ENCODE results near the gene SASH1. TPM values are rescaled to one million over a fixed set of nuclear protein-coding genes. Genes with fewer than 3 reads are reported as not detected.

SASH1 gene
- total RNA-seq, 5 donors from 2014 or later (not counting 1 experiment from before 2014, with no cell fraction given): 0.26 to 5.5 (median 0.95) TPM

DNA sequence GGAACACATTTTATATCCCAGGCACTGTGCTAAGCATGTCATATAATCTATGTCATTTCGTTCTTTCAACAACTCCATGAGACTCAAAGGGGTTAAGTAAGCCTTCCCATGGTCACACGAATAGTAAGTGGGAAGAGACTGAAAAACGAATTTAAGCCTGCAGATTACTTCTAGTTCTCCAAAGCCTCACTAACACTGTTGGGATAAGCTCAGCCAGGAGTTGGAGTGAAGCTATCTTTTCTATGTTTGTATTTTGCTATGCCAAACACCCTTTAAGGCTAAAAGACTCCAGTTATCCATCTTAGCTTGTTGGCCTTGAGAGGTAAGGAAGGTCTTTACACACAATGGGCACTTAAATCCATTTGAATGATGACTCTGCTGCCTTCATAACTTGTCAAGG lies 256.1 kb downstream of the SASH1 start:
- peaks cover 6 to 15% (median 9%) of the 10 kb centered on the region in 3 donors for H3K9me3 Mint-ChIP-seq
- no peak overlapping the region for H3K4me3 Mint-ChIP-seq
- CTCF ChIA-PET: interaction anchor here in 1 of 2 donors (1.2 kb wide), 1 partner anchor 22 kb away, joined by 3 read pairs; no protein-coding TSS in a partner anchor
- H3K27ac Mint-ChIP-seq: no peak overlapping the region
- Histone ChIP-seq H3K36me3 (ENCODE audit: control insufficient read depth in 2 of 2, extremely low read depth in 1 of 2, insufficient read depth in 1 of 2, low read length in 1 of 2) (no peaks in the 10 kb centered on the region), H3K4me3 (ENCODE audit: control insufficient read depth in 1 of 2, extremely low read depth in 1 of 2, low read length in 1 of 2) (no peak overlapping the region), H3K27ac (ENCODE audit: low read length) (no peak overlapping the region), H3K4me1 (ENCODE audit: control insufficient read depth in 1 of 2, extremely low read depth in 1 of 2, insufficient read depth in 2 of 2, low read length in 2 of 2) (no peaks in the 10 kb centered on the region), H3K27me3 (replicated peaks in 1 of 2; ENCODE audit: control insufficient read depth in 2 of 2, extremely low read depth in 1 of 2, insufficient read depth in 2 of 2, low read length in 1 of 2) (peaks cover 0 to 4% of the 10 kb centered on the region in 2 experiments), H3K9me3 (no peaks in the 10 kb centered on the region)
- peaks cover 16 to 24% of the 10 kb centered on the region in 2 donors for H3K27me3 Mint-ChIP-seq
- POLR2A ChIA-PET: no interaction called here
- no peaks in the 10 kb centered on the region for H3K36me3 Mint-ChIP-seq
- WGBS (ENCODE audit: insufficient coverage): no CpG with 5 or more reads among the region's 3 CpGs
- H3K4me1 Mint-ChIP-seq: no peaks in the 10 kb centered on the region
- DNase-seq (no peak), ATAC-seq (replicated peaks in 1 of 4) (no peak)

DNA sequence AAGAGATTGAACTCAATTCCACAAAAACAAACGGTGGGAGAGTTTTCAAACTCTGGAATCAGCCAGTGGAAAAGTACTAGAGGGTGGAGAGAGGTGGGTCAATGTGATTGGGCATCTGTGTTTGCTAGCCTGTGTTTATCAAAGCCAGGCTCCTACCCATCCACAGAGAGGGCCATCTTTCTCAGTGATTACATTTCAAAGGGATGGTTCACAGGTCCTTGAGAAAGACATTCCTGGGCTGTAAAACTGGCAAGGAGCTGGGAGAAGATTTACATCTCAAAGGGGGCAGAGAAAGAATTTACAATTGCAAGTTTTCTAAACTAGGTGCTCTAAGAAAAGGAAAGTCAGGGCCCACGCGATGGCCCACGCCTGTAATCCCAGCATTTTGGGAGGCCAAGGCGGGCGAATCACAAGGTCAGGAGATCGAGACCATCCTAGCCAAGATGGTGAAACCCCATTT lies 257.4 kb downstream of the SASH1 start:
- Mint-ChIP-seq H3K27me3 (peaks cover 11 to 17% of the 10 kb centered on the region in 2 donors), H3K4me3 (no peak overlapping the region), H3K27ac (no peak overlapping the region), H3K36me3 (no peaks in the 10 kb centered on the region), H3K4me1 (no peaks in the 10 kb centered on the region), H3K9me3 (peaks cover 6 to 15% (median 9%) of the 10 kb centered on the region in 3 donors)
- whole genome bisulfite sequencing (ENCODE audit: insufficient coverage): 91% methylated on average over 6 of the region's 7 CpGs
- Histone ChIP-seq H3K4me1 (ENCODE audit: control insufficient read depth in 1 of 2, extremely low read depth in 1 of 2, insufficient read depth in 2 of 2, low read length in 2 of 2) (no peaks in the 10 kb centered on the region), H3K36me3 (ENCODE audit: control insufficient read depth in 2 of 2, extremely low read depth in 1 of 2, insufficient read depth in 1 of 2, low read length in 1 of 2) (no peaks in the 10 kb centered on the region), H3K27me3 (replicated peaks in 1 of 2; ENCODE audit: control insufficient read depth in 2 of 2, extremely low read depth in 1 of 2, insufficient read depth in 2 of 2, low read length in 1 of 2) (peaks cover 0 to 3% of the 10 kb centered on the region in 2 experiments), H3K4me3 (ENCODE audit: control insufficient read depth in 1 of 2, extremely low read depth in 1 of 2, low read length in 1 of 2) (no peak overlapping the region), H3K27ac (ENCODE audit: low read length) (no peak overlapping the region), H3K9me3 (no peaks in the 10 kb centered on the region)
- ChIA-PET CTCF (no interaction called here), POLR2A (no interaction called here)
- DNase-seq: no peak
- no peak for ATAC-seq (replicated peaks in 1 of 4)

All from T-cell (primary cell).